ENCODE results near the gene LONP2. TPM values are rescaled to one million over a fixed set of nuclear protein-coding genes. Genes with fewer than 3 reads are reported as not detected.

Gene LONP2
- total RNA-seq, 1 experiment from 2014 or later = 46.8 TPM

- ChIA-PET CTCF (no interaction called here), POLR2A (no interaction called here), RAD21 (ENCODE audit: low non-redundant PET in 1 of 2, low total read pairs in 2 of 2, uncharacterized antibody in 2 of 2, unreplicated experiment in 2 of 2) (no interaction called here)
- ATAC-seq (no peak), DNase-seq (ENCODE audit: low read depth, low spot score) (no peak)
- H4K20me1 ChIP-seq (ENCODE audit: insufficient read depth) = no peaks in the 10 kb centered on the region; the same call in 1 of the 2 replicates
- no peak overlapping the region for H3K27ac ChIP-seq (ENCODE audit: low read depth, low read length)
- H2AFZ ChIP-seq (ENCODE audit: low read depth, low read length, poor library complexity, severe bottlenecking) = no peak overlapping the region
- no peaks in the 10 kb centered on the region for H3K27me3 ChIP-seq (ENCODE audit: insufficient read depth, low read length)
- no peaks in the 10 kb centered on the region for H3K9me2 ChIP-seq (ENCODE audit: insufficient read depth)
- no peaks in the 10 kb centered on the region for H3K4me1 ChIP-seq (ENCODE audit: control insufficient read depth in 1 of 2, insufficient read depth in 2 of 2, low read length in 2 of 2)
- intact Hi-C loops (cut with micrococcal nuclease) = no loop called here
- H3K36me3 ChIP-seq (ENCODE audit: control insufficient read depth in 1 of 2, insufficient read depth in 2 of 2, low read length in 2 of 2) = peaks cover 0 to 6% of the 10 kb centered on the region in 2 experiments; a peak in 1 of 4 replicates
- H3K4me3 ChIP-seq (replicated peaks in 1 of 2; ENCODE audit: low read depth in 1 of 2, low read length in 2 of 2) = no peak overlapping the region
- no peaks in the 10 kb centered on the region for H3K9me3 ChIP-seq (ENCODE audit: control insufficient read depth in 1 of 2, insufficient read depth in 1 of 2, low read depth in 1 of 2, low read length in 2 of 2)
- no peak overlapping the region for H3K4me2 ChIP-seq (ENCODE audit: low read length)
- TF ChIP-seq ZNF274 (IDR thresholded peaks at IDR 0.05; ENCODE audit: low read depth, low read length) = no peak
- TF ChIP-seq CEBPB (IDR thresholded peaks at IDR 0.05; ENCODE audit: low read depth) = no peak
- no peak for TF ChIP-seq CBX3 (IDR thresholded peaks at IDR 0.05; ENCODE audit: low read depth)
- TF ChIP-seq SIN3A (IDR thresholded peaks at IDR 0.05; ENCODE audit: low read depth) = no peak
- TF ChIP-seq, protein P1, sequence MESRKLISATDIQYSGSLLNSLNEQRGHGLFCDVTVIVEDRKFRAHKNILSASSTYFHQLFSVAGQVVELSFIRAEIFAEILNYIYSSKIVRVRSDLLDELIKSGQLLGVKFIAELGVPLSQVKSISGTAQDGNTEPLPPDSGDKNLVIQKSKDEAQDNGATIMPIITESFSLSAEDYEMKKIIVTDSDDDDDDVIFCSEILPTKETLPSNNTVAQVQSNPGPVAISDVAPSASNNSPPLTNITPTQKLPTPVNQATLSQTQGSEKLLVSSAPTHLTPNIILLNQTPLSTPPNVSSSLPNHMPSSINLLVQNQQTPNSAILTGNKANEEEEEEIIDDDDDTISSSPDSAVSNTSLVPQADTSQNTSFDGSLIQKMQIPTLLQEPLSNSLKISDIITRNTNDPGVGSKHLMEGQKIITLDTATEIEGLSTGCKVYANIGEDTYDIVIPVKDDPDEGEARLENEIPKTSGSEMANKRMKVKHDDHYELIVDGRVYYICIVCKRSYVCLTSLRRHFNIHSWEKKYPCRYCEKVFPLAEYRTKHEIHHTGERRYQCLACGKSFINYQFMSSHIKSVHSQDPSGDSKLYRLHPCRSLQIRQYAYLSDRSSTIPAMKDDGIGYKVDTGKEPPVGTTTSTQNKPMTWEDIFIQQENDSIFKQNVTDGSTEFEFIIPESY (IDR thresholded peaks at IDR 0.05; ENCODE audit: extremely low read depth, insufficient replicate concordance, low read length) = no peak
- TF ChIP-seq, protein P2, sequence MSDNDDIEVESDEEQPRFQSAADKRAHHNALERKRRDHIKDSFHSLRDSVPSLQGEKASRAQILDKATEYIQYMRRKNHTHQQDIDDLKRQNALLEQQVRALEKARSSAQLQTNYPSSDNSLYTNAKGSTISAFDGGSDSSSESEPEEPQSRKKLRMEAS (IDR thresholded peaks at IDR 0.05) = no peak
- no peak for TF ChIP-seq YY1 (IDR thresholded peaks at IDR 0.05; ENCODE audit: extremely low read depth, insufficient replicate concordance, low read depth, low read length)
- no peak for TF ChIP-seq FOSL1 (IDR thresholded peaks at IDR 0.05; ENCODE audit: low read depth)
- TF ChIP-seq SRF (IDR thresholded peaks at IDR 0.05; ENCODE audit: low read depth) = no peak
- no peak for TF ChIP-seq REST (IDR thresholded peaks at IDR 0.05; ENCODE audit: low read depth)
- TF ChIP-seq EGR1 (IDR thresholded peaks at IDR 0.05; ENCODE audit: low read depth) = no peak
- TF ChIP-seq RAD21 (IDR thresholded peaks at IDR 0.05; ENCODE audit: low read depth) = no peak
- TF ChIP-seq EZH2phosphoT487 (IDR thresholded peaks at IDR 0.05; ENCODE audit: borderline replicate concordance) = no peak
- TF ChIP-seq ZFX (IDR thresholded peaks at IDR 0.05) = no peak
- TF ChIP-seq, protein P3, sequence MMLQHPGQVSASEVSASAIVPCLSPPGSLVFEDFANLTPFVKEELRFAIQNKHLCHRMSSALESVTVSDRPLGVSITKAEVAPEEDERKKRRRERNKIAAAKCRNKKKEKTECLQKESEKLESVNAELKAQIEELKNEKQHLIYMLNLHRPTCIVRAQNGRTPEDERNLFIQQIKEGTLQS (IDR thresholded peaks at IDR 0.05) = no peak
- TF ChIP-seq, protein P4, sequence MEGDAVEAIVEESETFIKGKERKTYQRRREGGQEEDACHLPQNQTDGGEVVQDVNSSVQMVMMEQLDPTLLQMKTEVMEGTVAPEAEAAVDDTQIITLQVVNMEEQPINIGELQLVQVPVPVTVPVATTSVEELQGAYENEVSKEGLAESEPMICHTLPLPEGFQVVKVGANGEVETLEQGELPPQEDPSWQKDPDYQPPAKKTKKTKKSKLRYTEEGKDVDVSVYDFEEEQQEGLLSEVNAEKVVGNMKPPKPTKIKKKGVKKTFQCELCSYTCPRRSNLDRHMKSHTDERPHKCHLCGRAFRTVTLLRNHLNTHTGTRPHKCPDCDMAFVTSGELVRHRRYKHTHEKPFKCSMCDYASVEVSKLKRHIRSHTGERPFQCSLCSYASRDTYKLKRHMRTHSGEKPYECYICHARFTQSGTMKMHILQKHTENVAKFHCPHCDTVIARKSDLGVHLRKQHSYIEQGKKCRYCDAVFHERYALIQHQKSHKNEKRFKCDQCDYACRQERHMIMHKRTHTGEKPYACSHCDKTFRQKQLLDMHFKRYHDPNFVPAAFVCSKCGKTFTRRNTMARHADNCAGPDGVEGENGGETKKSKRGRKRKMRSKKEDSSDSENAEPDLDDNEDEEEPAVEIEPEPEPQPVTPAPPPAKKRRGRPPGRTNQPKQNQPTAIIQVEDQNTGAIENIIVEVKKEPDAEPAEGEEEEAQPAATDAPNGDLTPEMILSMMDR (IDR thresholded peaks at IDR 0.05 in 2 of 3, conservative IDR thresholded peaks at IDR 0.05 in 1 of 3; ENCODE audit: borderline replicate concordance in 1 of 3, insufficient read depth in 1 of 3, low read depth in 2 of 3, low read length in 2 of 3) = no peak
- TF ChIP-seq SP1 (IDR thresholded peaks at IDR 0.05; ENCODE audit: low read depth) = no peak
- TF ChIP-seq ELF1 (IDR thresholded peaks at IDR 0.05; ENCODE audit: borderline replicate concordance, low read depth) = no peak
- no peak for TF ChIP-seq POLR2AphosphoS5 (IDR thresholded peaks at IDR 0.05; ENCODE audit: low read depth, low read length)
- no peak for TF ChIP-seq POLR2A (IDR thresholded peaks at IDR 0.05; ENCODE audit: borderline replicate concordance, extremely low read depth, insufficient read depth, insufficient read length)
- BruUV-seq (replicated peaks) = no TSS peak
- no peak overlapping the region for H3K9ac ChIP-seq (ENCODE audit: low read length)
- H3K79me2 ChIP-seq (ENCODE audit: insufficient read depth, low read length) = no peaks in the 10 kb centered on the region
Observed at GRCh38 chr16:48340054-48340453, 96.0 kb downstream of the LONP2 start.

Measured in HCT116 (cell line).